Myocyte (in vitro differentiated cells): Measurements from ENCODE around the gene IRAK1BP1. TPM values are rescaled to one million over a fixed set of nuclear protein-coding genes. Genes with fewer than 3 reads are reported as not detected.

Experiments used
- total RNA-seq: library from RNA; depleted of rRNA; stranded (reverse); fragments of >200 nt; gene quantifications from 2 replicates; pipeline ENCODE4 v1.2.3, GENCODE V29; 2014

IRAK1BP1 gene
- total RNA-seq, 1 donor from 2014 or later: 2.9 TPM

Other genes with a start within 250 kb of the IRAK1BP1 start
- gene PHIP, start 210.7 kb downstream of the IRAK1BP1 start, total RNA-seq: 15.7 and 21.0 TPM in 2 replicates